NCI-H446 treated with DMSO at 0.1 percent for 48 hours (cell line): ENCODE data around the gene CES3.
A peak's percentile ranks its signal among the peaks of the same experiment; 100 is the strongest.
"Not testable (repeated sequence)": the region's sequence is repeated elsewhere in the genome, so short reads cannot be mapped to it uniquely, and the experiment has no call there.

Experiments used
- DNase-seq: peaks from one replicate; lab custom pipeline; 2025; lab: John Stamatoyannopoulos, UW

The CES3 gene

DNA sequence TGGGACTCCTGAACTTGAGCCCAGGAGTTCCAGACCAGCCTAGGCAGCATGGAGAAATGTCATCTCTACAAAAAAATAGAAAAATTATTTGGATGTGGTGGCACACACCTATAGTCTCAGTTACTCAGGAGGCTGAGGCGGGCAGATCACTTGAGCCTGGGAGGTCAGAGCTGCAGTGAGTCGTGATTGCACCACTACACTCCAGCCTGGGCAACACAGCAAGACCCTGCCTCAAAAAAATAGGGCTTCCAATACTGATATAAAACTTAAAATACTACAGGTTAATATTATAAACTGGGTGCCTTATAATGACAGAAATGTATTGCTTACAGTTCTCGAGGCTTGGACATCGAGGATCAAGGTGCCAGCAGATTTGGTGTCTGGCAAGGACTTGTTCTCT, 15.1 kb upstream of the CES3 start:
- DNase-seq: no peak

DNA sequence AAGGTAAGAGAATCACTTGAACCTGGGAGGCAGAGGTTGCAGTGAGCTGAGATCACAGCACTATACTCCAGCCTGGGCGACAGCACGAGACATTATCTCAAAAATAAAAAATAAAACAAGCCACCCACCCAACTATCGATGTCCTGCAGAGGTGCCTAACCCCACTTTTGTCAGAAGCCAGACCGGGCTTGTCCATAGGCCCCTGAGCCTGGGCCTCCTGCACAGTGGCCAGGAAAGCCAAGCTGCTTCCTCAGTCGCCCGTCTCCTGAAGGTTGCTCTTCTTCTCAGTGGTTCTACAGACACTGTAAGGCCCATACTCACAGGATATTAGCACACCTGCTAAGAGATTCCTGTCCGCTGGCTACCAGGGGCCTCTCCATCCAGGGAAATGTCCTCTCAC, 14.5 kb upstream of the CES3 start:
- no peak for DNase-seq

DNA sequence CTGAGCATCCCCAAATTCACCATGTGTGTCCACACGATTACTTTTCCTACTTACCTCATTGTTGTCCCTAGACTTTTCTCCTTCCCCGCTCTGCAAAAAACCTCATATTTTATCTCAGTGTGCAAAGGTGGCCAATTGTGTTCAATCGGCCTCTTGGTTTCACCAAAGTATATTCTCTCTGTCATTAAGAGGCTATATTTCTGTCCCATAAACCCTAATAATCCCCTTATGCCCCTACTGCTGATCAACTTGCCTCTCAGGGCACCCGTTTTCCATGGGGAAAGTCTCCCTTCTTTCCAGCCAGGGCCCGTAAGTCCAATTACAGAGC, 14.1 kb upstream of the CES3 start:
- DNase-seq: no peak

DNA sequence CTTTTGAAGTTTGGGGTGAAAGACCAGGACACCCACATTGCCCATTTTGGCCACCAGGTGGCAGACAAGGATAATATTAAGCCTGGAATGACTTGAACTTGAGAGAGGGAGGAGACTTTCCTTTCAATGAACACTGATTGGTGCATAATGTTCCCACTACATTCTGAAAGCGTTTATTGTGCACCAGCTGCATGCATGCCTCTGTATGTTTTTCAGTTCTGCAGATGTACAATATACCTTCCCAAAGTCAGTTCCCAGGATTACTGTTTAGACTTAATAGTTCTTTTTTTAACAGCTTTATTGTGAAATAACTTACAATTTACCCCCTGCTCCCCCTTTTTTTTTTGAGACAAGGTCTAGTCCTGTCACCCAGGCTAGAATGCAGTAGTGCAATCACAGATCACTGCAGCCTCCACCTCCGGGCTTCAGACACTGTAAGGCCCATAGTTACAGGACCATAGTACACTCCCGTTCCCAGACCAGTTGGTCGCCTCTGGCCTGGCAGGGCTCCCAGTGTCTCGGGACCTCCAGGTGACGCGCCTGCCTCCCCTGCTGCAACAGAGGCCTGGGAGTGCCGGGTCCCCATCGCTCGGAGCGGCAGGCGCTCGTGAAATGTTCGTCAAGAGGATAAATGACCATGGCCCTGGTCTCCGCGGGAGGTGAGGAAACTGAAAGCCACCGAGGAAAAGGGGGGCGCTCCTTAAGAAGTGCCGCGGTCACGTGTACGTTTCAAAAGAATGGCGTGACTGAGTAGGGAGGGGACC, 13.6 kb upstream of the CES3 start:
- peak; percentile 32 for DNase-seq

DNA sequence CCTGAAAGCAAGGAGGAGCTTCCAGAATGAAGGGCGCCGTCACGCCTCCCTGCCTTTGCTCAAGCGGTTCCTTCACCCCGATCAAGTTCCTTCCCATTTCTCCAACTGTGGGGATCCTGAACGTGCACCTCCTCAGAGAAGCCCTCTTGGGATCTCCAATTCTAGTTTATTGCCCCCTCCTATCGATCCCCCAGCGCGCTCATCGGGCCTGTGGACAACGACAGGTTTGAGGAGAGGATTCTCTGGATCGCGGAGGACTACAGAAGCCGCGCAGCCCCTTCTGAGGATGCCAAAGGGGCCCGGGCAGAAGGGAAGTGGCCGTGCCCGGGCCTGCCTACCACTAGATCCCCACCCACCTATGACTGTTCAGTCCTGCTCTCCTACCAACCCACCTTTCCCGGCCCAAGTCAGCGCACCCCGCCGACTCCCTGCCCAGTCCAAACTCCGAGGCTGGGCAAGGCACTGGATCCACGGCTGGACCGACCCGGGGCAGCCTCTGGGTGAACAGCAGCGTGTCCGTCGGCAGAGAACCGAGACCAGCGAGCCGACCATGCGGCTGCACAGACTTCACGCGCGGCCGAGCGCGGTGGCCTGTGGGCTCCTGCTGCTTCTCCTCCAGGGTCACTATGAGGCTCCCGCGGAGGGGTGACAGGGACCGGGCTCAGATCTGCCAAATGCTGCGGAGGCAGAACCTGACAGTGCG, 12.8 kb upstream of the CES3 start:
- DNase-seq: no peak

DNA sequence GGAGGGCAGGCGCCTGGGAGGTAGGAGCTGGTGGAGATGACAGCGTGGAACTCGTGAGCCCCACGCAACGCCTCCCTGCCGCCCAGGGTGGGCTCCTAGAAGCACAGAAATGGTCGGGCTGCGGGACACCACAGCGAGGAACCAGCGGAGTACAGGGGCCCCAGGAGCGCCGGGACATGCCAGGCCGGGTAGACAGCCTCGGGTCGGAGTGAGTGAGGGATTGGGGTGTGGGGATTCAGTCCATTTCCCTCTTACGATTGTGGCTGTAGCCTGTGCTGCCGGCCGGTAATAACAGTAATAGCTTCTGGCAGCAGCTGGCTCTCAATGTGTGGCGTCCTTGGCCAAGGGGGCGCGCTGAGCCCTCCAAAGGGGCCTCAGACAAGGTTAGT, 12.2 kb upstream of the CES3 start:
- no peak for DNase-seq

DNA sequence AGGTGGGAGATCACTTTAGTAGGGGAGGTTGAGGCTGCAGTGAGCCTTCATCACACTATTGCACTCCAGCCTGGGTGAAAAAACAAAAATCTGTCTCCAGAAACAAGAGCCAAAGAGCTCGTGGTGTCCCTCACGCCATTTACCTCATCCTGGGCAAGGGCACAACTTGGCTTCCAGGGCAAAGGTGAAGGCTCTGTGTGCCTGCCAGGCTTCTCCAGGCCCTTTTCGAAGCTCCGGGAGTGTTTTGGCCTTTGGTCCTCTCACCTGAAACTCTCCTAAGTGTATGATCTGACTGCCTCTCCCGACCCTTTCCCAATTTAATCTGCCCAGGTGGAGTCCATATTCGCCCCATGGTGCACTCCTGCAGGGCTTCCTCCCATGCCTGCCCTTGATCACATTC, 11.6 kb upstream of the CES3 start:
- no peak for DNase-seq

DNA sequence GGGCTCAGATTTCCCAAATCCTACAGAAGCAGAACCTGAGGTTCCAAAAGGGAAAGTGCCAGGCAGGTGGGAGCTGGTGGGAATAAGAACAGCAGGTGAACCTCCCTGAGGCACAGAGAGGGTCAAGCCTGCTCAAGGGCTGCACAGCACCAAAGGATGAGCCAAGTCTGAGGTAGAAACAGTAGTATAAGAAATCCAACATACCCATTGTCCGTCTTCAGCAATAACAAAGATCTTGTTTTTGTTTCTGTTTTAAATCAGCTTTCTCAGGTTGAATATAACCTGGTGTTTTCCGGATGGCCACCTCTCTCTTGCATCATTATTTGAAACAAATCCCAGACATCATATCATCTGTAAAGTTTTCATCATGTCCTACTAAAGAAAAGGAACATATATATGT, 10.6 kb upstream of the CES3 start:
- DNase-seq: no peak

DNA sequence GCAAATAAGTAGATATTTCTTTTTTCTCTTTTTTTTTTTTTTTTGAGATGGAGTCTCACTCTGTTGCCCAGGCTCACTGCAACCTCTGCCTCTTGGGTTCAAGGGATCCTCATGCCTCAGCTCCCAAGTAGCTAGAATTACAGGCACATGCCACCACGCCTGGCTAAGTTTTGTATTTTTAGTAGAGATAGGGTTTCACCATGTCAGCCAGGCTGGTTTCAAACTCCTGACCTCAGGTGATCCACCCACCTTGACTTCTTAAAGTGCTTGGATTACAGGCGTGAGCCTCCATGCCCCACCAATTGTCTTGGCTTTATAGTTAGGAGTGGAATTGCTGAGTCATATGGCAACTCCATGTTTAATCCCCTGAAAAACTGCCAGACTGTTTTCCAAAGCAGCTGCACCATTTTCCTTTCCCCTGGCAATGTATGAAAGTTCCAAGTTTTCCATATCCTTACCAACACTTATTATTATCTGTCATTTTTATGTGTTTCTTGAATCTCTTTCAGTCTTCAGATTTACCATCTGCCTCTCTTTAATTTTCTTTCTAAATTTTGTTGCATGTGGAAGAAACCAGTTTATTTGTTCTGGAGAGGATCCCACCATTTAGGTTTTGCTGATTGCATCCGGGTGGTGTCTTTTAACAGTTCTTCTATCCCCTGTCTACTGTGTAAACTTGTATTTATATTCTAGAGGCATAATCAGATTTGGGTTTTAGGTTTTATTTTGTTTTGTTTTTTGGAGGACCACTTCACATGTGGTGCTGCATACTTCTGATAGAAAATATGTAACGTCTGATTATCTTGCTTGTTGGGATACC, 9.9 kb upstream of the CES3 start:
- DNase-seq: no peak

DNA sequence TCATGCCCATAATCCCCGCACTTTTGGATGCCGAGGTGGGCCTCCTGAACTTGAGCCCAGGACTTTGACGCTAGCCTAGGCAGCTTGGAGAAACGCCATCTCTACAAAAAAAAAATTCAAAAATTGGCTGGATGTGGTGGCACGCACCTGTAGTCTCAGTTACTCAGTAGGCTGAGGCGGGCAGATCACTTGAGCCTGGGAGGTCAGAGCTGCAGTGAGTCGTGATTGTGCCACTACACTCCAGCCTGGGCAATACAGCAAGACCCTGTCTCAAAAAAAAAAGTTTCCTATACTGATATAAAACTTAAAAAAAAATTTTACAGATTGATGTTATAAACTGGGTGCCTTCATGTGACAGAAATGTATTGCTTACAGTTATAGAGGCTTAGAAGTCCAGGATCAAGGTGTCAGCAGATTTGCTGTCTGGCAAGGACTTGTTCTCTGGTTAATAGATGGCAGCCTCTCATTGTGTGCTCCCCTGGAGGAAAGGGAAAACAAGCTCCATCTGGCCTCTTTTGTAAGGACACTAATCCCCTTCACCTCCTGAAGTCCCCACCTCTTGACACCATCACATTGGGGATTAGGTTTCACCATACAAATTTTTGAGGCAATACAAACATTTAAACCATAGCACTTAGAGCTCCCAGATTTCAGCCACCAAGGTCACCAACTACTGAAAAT, 8.5 kb upstream of the CES3 start:
- DNase-seq: no peak

DNA sequence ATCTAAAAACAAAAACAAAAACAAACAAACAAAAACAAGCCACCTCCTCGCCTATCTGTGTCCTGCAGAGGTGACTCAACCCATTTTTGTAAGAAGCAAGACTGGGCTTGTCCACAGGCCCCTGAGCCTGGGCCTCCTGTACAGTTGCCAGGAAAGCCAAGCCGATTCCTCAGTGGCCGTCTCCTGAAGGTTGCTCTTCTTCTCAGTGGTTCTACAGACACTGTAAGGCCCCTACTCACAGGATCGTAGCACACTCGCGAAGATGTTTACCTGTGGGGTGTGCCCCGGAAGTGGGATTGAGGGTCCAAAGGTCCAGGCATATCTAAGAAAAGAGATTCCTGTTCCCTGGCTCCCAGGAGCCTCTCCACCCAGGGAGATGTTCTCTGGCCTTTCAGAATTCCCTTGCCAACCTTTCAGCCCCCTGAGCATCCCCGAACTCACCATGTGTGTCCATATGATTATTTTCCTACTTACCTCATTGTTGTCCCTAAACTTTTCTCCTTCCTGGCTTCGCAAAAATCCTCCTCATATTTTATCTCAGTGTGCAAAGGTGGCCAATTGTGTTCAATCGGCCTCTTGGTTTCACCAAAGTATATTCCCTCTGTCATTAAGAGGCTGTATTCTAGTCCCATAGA, 7.5 kb upstream of the CES3 start:
- no peak for DNase-seq

DNA sequence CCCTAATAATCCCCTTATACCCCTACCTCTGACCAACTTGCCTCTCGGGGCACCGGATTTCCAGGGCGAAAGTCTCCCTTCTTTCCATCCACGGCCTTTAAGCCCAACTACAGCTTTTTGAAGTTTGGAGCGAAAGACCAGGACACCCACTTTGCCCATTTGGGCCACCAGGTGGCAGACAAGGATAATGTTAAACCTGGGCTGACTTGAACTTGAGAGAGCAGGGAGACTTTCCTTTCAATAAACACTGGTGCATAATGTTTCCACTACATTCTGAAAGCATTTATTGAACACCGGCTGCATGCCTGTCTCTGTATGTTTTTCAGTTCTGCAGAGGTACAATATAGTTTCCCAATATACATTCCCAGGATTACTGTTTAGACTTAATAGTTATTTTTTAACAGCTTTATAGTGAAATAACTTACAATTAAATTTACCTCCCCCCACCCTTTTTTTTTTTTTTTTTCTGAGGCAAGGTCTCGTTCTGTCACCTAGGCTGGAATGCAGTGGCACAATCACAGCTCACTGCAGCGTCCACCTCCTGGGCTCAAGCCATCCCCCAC, 6.9 kb upstream of the CES3 start:
- peak; percentile 40 for DNase-seq

DNA sequence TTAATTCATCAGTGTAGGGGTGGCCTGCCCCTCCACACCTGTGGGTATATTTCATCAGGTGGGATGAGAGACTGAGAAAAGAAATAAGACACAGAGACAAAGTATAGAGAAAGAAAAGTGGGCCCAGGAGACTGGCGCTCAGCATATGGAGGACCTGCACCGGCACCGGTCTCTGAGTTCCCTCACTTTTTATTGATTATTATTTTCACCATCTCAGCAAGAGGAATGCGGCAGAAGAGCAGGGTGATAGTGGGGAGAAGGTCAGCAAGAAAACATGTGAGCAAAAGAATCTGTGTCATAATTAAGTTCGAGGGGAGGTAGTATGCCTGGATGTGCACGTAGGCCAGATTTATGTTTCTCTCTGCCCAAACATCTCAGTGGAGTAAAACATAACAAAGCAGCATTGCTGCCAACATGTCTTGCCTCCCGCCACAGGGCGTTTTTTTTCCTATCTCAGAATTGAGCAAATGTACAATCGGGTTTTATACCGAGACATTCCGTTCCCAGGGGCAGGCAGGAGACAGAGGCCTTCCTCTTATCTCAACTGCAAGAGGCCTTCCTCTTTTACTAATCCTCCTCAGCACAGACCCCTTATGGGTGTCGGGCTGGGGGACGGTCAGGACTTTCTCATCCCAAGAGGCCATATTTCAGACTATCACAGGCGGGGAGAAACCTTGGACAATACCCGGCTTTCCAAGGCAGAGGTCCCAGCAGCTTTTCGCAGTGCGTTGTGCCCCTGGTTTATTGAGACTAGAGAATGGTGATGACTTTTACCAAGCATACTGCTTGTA, 5.5 kb upstream of the CES3 start:
- DNase-seq: not testable (repeated sequence)

DNA sequence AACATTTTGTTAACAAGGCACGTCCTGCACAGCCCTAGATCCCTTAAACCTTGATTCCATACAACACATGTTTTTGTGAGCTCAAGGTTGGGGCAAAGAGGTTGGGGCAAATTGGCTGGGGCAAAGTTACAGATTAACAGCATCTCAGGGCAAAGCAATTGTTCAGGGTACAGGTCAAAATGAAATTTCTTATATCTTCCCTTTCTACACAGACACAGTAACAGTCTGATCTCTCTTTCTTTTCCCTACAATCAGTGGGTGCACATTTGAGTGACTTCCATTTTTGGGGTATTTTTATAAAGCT, 5.0 kb upstream of the CES3 start:
- DNase-seq: not testable (repeated sequence)

DNA sequence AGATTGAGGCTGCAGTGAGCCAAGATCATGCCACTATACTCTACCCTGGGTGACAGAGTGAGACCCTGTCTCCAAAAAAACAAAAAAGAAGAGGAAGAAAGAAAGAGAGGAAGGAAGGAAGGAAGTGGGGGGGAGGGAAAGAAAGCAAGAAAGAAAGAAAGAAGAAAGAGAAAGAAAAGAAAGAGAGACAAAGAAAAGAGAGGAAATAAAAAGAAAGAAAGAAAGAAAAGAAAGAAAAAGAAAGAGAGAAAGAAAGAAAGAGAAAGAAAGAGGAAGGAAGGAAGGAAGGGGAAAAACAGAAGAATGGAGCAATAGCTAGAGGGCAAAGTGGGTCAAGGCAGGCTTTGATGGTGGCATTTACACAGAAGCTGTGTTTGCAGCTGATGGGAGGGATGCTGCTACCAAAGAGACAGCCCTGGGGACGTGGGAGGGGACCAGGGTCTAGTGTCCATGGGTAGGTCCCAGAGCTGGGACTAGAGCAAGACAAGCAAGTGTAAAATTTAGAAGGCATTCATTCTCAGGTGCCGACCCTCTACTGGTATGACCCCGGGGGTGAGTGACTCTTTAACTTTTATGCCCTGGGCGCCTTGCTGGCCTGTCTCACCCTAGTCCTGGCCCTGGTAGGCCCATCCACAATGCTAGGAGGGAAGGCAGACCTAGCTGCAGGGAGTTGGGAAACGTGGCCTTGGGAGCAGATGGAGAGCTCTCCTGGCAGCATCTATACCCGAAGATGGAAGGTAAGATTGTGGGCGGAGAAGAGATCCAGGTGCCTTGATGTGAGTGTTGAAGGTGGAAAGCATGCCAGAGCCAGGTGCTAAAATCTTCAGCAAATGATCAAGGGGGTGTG, 2.0 kb upstream of the CES3 start:
- DNase-seq: no peak

DNA sequence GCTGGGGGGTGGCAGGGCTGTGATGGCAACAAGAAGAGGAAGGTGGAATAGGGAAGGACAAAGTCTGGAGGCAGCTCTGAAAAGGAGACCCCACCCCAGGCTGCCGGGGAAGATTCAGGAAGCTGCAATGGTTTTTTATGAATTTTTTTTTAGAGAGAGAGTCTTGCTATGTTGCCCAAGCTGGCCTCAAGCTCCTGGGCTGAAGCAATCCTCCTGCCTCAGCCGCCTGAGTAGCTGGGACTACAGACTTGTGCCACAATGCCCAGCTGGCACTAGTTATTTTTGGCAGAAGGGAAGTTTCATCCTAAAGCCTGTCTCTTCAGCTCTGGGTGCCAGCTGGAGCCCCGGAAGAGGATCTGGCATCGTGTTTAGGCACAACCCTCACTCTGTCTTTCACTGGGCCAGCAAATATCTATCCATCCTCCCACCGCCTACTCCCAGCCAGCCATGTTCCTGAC, 1.3 kb upstream of the CES3 start:
- peak; percentile 76 for DNase-seq

DNA sequence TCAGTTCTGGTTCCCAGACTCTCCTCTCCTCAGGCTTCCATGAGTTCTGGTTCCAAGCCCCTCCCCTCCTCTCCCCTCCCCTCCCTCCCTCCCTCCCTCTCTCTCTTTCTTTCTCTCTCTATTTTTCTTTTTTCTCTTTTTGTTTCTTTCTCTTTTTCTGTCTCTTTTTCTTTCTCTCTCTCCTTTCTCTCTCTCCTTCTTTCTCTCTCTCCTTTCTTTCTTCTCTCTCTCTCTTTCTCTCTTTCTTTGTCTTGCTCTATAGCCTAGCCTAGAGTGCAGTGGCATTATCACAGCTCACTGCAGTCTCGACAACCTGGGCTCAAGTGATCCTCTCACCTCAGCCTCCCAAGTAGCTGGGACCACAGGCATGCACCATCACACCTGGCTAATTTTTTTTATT, 796 bp upstream of the CES3 start:
- no peak for DNase-seq

DNA sequence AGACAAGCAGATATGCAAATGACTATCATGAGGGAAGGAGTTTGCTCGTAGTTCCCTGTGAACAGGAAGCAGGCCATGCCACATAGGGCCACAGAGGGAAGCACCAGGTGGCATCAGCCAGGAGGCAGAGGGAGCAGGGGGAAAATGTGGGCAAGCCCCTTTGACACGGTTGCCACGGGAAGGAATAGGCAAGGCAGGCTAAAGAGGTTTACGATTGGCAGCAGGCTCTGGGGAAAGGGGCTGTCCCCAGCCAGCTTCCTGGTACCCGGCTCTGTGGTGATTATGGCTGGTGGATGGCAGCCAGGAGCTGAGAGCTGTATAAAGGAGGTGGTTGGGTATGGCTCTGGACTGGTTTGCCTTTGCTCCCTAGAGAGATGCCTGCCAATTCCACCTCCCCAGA, 848 bp downstream of the CES3 start:
- DNase-seq: no peak

DNA sequence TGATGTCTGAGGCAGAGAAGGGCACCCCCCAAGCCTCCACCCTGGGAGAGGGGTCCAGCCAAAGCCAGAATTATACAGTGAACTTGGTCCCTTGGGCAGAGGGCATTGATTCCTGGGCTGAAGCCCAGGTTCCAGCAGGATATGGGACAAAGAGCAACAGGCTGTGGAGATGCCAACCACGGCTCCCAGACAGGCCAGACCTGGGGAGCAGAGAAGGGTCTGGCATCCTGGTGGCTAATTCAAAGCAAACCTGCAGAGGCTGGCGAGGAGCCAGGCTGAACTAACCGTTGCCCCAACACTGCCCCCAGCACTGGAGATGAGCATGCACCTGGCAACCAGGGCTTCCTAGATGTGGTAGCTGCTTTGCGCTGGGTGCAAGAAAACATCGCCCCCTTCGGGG, 3.0 kb downstream of the CES3 start:
- no peak for DNase-seq

DNA sequence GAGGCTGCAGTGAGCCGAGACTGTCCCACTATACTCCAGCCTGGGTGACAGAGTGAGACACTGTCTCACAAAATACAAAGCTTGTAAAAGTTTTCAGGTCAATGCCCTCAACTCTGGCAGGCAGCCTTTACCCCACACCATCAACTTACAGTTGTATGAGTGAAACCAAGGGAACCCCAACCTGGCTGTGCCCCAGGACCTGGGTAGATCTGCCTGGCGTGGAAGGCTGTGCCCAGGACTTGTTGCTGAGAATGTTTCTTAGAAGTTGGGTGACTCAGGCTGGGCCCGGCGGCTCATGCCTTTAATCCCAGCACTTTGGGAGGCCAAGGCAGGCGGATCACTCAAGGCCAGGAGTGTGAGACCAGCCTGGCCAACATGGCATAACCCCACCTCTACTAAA, 7.8 kb downstream of the CES3 start:
- DNase-seq: no peak
